OCI-LY7 (cell line): ENCODE results near the gene PCDHA12.

Source experiments
- EZH2phosphoT487 ChIP-seq: fragments of 200-600 bp; sonication (generic); IDR thresholded peaks from 2 replicates; pipeline ENCODE4 v1.6.1; 2018; ENCODE audit warnings: low read depth, borderline replicate concordance, mild to moderate bottlenecking, mixed run types, antibody characterized with exemption, low read length, moderate library complexity, mixed read lengths
- TF ChIP-seq, protein P1 (sequence below): fragments of 200-600 bp; sonication (generic); conservative IDR thresholded peaks from 2 replicates; pipeline ENCODE4 v1.5.1; 2014; ENCODE audit warnings: mild to moderate bottlenecking, antibody characterized with exemption, low read length, moderate library complexity, mixed read lengths

- TF ChIP-seq, protein P1, sequence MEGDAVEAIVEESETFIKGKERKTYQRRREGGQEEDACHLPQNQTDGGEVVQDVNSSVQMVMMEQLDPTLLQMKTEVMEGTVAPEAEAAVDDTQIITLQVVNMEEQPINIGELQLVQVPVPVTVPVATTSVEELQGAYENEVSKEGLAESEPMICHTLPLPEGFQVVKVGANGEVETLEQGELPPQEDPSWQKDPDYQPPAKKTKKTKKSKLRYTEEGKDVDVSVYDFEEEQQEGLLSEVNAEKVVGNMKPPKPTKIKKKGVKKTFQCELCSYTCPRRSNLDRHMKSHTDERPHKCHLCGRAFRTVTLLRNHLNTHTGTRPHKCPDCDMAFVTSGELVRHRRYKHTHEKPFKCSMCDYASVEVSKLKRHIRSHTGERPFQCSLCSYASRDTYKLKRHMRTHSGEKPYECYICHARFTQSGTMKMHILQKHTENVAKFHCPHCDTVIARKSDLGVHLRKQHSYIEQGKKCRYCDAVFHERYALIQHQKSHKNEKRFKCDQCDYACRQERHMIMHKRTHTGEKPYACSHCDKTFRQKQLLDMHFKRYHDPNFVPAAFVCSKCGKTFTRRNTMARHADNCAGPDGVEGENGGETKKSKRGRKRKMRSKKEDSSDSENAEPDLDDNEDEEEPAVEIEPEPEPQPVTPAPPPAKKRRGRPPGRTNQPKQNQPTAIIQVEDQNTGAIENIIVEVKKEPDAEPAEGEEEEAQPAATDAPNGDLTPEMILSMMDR = no peak
- no peak for TF ChIP-seq EZH2phosphoT487
Measured at GRCh38 chr5:140868721-140869554, 6.2 kb upstream of the PCDHA12 start, which contains the start of gene PCDHA11.
